SU-DHL-6 (cell line): Measurements from ENCODE around the gene RNF220.

Source experiments
- H2AFZ ChIP-seq: fragments of 200-600 bp; sonication (generic); 2 replicates; pipeline ENCODE4 v1.6.1; 2014; ENCODE audit warnings: low read depth, mild to moderate bottlenecking, moderate library complexity, mixed read lengths, antibody characterized with exemption, low read length; ENCODE audit not compliant: severe bottlenecking
- H3F3A ChIP-seq: fragments of 200-600 bp; shearing (Covaris generic); 2 replicates; pipeline ENCODE4 v1.6.0; 2016; ENCODE audit warnings: antibody characterized with exemption, mild to moderate bottlenecking; ENCODE audit not compliant: insufficient read depth
- H3K27ac ChIP-seq: fragments of 200-600 bp; sonication (generic); 2 replicates; pipeline ENCODE4 v1.5.1; 2016; ENCODE audit warnings: low read depth, mild to moderate bottlenecking, low read length, moderate library complexity, mixed read lengths
- H3K27me3 ChIP-seq: fragments of 200-600 bp; sonication (generic), shearing (Covaris generic); 2 replicates; pipeline ENCODE4 v1.6.0; 2014; ENCODE audit warnings: mild to moderate bottlenecking, low read length
- H3K36me3 ChIP-seq: fragments of 200-600 bp; sonication (generic); 2 replicates; pipeline ENCODE4 v1.6.1; 2014; ENCODE audit warnings: mild to moderate bottlenecking, low read length, mixed read lengths
- H3K4me2 ChIP-seq: fragments of 300-600, 200-600 bp; shearing (Covaris generic), sonication (generic); 2 replicates; pipeline ENCODE4 v1.6.0; 2014; ENCODE audit warnings: low read length, low read depth, mild to moderate bottlenecking; ENCODE audit not compliant: poor library complexity, severe bottlenecking
- H3K4me3 ChIP-seq: fragments of 200-600 bp; sonication (generic); 2 replicates; pipeline ENCODE4 v1.5.1; 2014; ENCODE audit warnings: antibody characterized with exemption, low read length, mild to moderate bottlenecking, mixed read lengths; ENCODE audit not compliant: insufficient read depth, poor library complexity, severe bottlenecking
- H3K79me2 ChIP-seq: fragments of 200-600 bp; sonication (generic); 2 replicates; pipeline ENCODE4 v1.6.1; 2014; ENCODE audit warnings: mild to moderate bottlenecking, low read length, moderate library complexity; ENCODE audit not compliant: insufficient read depth
- H3K9ac ChIP-seq: fragments of 200-600 bp; sonication (generic); 2 replicates; pipeline ENCODE4 v1.7.0; 2014; ENCODE audit warnings: mild to moderate bottlenecking, low read length
- H3K9me2 ChIP-seq: fragments of 200-600 bp; sonication (generic); replicated peaks from 2 replicates; pipeline ENCODE4 v1.6.1; 2014; ENCODE audit warnings: low read length; ENCODE audit not compliant: insufficient read depth
- H3K9me3 ChIP-seq: fragments of 200-600 bp; sonication (generic); 2 replicates; pipeline ENCODE4 v1.6.1; 2014; ENCODE audit warnings: low read length, mixed read lengths; ENCODE audit not compliant: insufficient read depth
- H4K20me1 ChIP-seq: fragments of 200-600 bp; sonication (generic); 2 replicates; pipeline ENCODE4 v1.6.1; 2014; ENCODE audit warnings: low read depth, mild to moderate bottlenecking, antibody characterized with exemption, low read length, moderate library complexity, mixed read lengths
- EZH2phosphoT487 ChIP-seq: fragments of 200-600 bp; sonication (generic), shearing (Covaris generic); conservative IDR thresholded peaks from 2 replicates; pipeline ENCODE4 v1.6.1; 2018; ENCODE audit warnings: mild to moderate bottlenecking, antibody characterized with exemption, low read length, moderate library complexity, mixed read lengths
- TF ChIP-seq, protein P1 (sequence below): fragments of 200-600 bp; sonication (generic); IDR thresholded peaks from one replicate; pipeline ENCODE4 v1.5.1; 2017; ENCODE audit warnings: antibody characterized with exemption, mild to moderate bottlenecking, low read length, moderate library complexity; ENCODE audit not compliant: insufficient read depth, poor library complexity, severe bottlenecking

RNF220 gene

DNA sequence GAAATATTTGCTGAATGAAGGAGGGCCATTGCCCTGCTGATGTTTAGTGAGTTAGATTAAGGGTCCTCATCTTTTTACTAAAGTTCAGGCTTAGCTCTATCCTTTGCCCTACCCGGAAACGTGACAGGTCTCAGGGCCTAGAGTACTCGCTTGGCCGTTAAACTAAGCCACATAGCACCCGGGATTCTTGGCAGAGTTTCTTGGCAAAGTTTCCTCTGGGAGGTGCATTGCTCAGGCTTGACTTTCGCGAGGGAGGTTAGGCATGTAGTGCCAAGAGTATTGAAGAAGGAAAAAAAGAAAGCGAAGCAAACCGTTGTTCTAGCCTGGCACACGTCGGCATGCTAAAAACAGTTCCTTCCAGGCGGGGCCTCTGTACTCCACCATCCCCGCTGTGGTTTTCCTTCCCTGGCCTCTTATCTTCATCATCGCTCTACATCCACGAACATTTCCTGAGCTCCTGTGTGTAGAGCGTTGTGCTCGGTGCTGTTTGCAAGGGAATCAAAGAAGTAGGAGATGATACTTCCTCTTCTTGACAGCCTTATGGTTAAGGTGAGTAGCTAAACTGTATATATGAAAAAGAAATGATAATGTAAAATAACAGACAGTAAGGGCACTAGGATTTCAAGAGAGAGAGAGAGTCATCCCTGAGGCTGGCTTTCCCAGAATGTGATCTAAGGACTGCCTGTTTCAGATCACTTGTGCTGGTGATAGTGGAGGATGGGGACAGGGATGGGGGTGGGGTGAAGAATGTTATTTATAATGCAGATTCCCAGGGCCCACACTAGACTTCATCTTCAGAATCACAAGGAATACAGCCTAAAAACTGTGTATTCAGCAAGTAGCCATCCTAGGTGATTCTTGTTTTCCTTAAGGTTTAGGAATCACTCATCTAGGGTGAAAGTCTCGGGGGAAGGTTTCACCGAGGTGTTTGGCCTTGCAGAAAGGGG is 18.8 kb downstream of the RNF220 start:
- H3F3A ChIP-seq: no peaks in the 10 kb centered on the region
- no peak for TF ChIP-seq EZH2phosphoT487
- TF ChIP-seq, protein P1, sequence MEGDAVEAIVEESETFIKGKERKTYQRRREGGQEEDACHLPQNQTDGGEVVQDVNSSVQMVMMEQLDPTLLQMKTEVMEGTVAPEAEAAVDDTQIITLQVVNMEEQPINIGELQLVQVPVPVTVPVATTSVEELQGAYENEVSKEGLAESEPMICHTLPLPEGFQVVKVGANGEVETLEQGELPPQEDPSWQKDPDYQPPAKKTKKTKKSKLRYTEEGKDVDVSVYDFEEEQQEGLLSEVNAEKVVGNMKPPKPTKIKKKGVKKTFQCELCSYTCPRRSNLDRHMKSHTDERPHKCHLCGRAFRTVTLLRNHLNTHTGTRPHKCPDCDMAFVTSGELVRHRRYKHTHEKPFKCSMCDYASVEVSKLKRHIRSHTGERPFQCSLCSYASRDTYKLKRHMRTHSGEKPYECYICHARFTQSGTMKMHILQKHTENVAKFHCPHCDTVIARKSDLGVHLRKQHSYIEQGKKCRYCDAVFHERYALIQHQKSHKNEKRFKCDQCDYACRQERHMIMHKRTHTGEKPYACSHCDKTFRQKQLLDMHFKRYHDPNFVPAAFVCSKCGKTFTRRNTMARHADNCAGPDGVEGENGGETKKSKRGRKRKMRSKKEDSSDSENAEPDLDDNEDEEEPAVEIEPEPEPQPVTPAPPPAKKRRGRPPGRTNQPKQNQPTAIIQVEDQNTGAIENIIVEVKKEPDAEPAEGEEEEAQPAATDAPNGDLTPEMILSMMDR: no peak
- H3K27me3 ChIP-seq: no peaks in the 10 kb centered on the region
- H3K9me3 ChIP-seq: no peaks in the 10 kb centered on the region
- no peaks in the 10 kb centered on the region for H3K9me2 ChIP-seq
- no peak overlapping the region for H3K4me3 ChIP-seq
- H3K36me3 ChIP-seq: no peaks in the 10 kb centered on the region
- H2AFZ ChIP-seq: no peak overlapping the region
- no peaks in the 10 kb centered on the region for H3K79me2 ChIP-seq
- no peak overlapping the region for H3K9ac ChIP-seq
- H3K27ac ChIP-seq: no peak overlapping the region
- H4K20me1 ChIP-seq: no peaks in the 10 kb centered on the region
- H3K4me2 ChIP-seq: no peak overlapping the region

GRCh38 chr1:44424747-44425146 is 19.7 kb downstream of the RNF220 start:
- Histone ChIP-seq H3K9me2 (no peaks in the 10 kb centered on the region), H2AFZ (no peak overlapping the region), H3K4me2 (no peak overlapping the region), H3K79me2 (no peaks in the 10 kb centered on the region), H3F3A (no peaks in the 10 kb centered on the region), H3K9me3 (no peaks in the 10 kb centered on the region), H3K4me3 (no peak overlapping the region), H3K36me3 (no peaks in the 10 kb centered on the region), H4K20me1 (no peaks in the 10 kb centered on the region), H3K27ac (no peak overlapping the region), H3K9ac (no peak overlapping the region), H3K27me3 (no peaks in the 10 kb centered on the region)
- TF ChIP-seq EZH2phosphoT487: no peak
- TF ChIP-seq, protein P1: no peak

DNA sequence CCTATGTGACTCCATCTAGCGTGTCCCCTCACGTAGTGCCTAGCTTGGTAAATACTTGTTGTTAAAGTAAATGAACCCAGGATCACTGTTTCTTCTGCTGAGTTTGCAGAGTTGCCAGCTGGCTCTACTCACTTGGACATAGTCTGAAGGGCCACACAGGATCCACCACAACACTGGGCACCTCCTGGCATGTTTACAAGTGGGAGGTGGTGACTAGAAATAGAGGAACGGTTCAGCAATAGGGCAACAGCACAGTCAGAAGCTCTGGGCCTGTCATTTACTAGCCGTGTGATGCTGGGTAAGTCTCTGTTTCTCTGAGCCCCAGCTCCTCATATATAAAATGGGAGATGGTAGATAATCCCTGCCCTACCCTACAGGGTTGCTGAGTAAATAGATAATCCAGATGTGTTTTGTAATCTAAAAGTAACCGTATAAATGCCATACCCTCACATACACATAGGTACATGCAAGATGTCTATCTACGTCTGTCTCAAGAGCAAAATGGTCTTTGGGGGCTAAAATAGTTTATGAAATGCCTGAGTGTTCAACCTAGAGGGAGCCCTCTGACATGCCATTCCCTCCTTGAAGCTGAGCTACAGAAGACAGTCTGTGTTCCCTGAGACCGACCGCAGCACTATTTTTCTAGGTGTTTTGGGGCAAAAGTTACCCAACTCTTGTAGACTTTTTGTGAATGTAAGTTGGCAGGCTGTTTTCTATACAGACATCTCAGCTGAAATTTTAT is 20.5 kb downstream of the RNF220 start:
- Histone ChIP-seq H3K4me2 (no peak overlapping the region), H4K20me1 (no peaks in the 10 kb centered on the region), H3F3A (no peaks in the 10 kb centered on the region), H3K36me3 (no peaks in the 10 kb centered on the region), H3K27me3 (no peaks in the 10 kb centered on the region), H3K27ac (no peak overlapping the region), H3K9ac (no peak overlapping the region), H2AFZ (no peak overlapping the region), H3K4me3 (no peak overlapping the region), H3K79me2 (no peaks in the 10 kb centered on the region), H3K9me2 (no peaks in the 10 kb centered on the region), H3K9me3 (no peaks in the 10 kb centered on the region)
- TF ChIP-seq, protein P1: no peak
- TF ChIP-seq EZH2phosphoT487: no peak
